HFF-Myc (cell line): ENCODE results near the gene ARPIN.

Experiments used
- DNase-seq: peaks from one replicate; pipeline ENCODE4 v3.0.0-alpha.2; 2011; ENCODE audit warnings: low read depth; ENCODE audit errors: extremely low read depth
- H3K4me3 ChIP-seq: replicated peaks from 2 replicates; pipeline ENCODE4 v1.5.1; 2011; ENCODE audit warnings: low read depth, mild to moderate bottlenecking, control low read depth, low read length
- CTCF ChIP-seq: IDR thresholded peaks from 2 replicates; pipeline ENCODE4 v1.5.1; 2012; ENCODE audit warnings: mild to moderate bottlenecking, low read depth, low read length, control low read depth; ENCODE audit errors: missing control alignments

The ARPIN gene

GRCh38 chr15:89864958-89865739, 47.6 kb downstream of the ARPIN start:
- H3K4me3 ChIP-seq, result no peak overlapping the region
- DNase-seq, result no peak
- no peak for TF ChIP-seq CTCF

- no peak for DNase-seq
- TF ChIP-seq CTCF, result no peak
- no peak overlapping the region for H3K4me3 ChIP-seq
Measured at GRCh38 chr15:89863918-89864317, 48.8 kb downstream of the ARPIN start.

GRCh38 chr15:89860891-89861290, 51.9 kb downstream of the ARPIN start:
- no peak for TF ChIP-seq CTCF
- DNase-seq, result no peak

DNA sequence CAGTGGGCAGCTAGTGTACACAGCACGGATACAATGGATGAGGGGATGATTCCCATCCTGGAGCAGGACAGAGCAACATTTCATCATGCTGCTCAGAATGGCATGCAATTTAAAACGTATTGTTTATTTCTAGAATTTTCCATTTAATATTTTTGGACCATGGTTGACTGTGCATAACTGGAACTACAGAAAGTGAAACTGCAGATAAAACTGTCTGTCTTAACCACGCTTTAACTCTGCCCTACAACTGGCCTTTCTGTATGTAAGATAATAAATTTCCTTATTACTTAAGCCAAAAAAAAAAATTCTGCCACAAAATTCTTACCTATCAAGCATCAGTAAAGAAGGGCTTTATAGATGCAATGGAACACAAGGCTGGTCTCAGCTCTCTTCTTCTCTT, 52.3 kb downstream of the ARPIN start:
- no peak for TF ChIP-seq CTCF
- DNase-seq, result no peak
- H3K4me3 ChIP-seq, result no peak overlapping the region

More at GRCh38 chr15:89860891-89861290, 51.9 kb downstream of the ARPIN start:
- H3K4me3 ChIP-seq, result no peak overlapping the region

GRCh38 chr15:89858661-89859458, 53.9 kb downstream of the ARPIN start:
- no peak for TF ChIP-seq CTCF
- DNase-seq, result no peak

GRCh38 chr15:89857673-89858072, 55.1 kb downstream of the ARPIN start:
- H3K4me3 ChIP-seq, result no peak overlapping the region
- no peak for DNase-seq
- no peak for TF ChIP-seq CTCF

More at GRCh38 chr15:89858661-89859458, 53.9 kb downstream of the ARPIN start:
- H3K4me3 ChIP-seq, result no peak overlapping the region
